WI38 (cell line): ENCODE data around the gene LRMDA.

Experiments used
- H3K4me3 ChIP-seq: 2 replicates; pipeline ENCODE4 v1.5.1; 2011; ENCODE audit warnings: low read depth, mild to moderate bottlenecking, control low read depth, low read length
- TF ChIP-seq, protein P1 (sequence below): IDR thresholded peaks from 2 replicates; pipeline ENCODE4 v1.5.1; 2012; ENCODE audit warnings: low read depth, mild to moderate bottlenecking, control low read depth, low read length

Gene LRMDA

DNA sequence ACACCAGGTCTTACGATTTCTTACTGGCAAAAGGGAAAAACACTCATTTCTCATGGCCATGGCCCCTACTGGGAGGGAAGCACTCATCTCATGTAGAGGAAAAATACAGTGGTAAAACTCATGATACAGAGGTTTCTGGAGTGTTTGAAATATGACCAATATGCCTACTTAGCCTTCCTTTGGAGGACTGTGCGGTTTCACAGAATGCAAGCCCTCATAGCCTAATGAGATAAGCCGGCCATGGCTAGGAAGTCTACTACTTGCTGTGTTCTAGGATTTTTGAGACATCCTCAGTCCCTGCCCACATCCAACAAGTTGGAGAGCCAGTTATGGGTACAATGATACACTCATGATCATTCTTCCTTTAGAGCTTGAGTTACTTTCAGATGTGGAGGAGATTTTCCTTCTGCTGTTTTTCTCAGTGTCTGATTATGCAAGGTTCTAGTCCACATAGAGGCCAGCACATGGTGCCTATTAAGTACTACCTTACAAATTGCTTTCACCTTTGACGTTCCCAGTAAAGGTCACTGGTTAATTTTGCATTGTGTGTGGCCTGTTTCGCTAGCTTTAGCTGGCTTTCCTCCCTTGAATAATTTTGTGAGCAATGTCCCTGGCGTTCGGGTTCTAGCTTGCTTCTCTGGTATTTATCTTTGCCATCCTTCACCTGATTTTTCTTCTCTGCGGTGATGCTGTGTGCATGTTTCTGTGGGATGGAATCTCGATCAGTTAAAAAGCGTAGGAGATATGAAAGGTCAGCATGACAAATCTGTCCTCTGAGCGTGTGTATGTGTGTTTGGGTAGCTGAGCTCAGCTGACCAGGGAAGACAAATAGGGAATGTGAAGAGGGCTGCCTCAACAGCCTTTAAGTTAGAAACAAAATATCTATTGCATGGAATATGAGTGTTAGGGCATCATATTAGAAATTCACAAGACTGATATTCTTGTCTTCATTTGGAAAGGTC is 295.4 kb downstream of the LRMDA start:
- TF ChIP-seq, protein P1, sequence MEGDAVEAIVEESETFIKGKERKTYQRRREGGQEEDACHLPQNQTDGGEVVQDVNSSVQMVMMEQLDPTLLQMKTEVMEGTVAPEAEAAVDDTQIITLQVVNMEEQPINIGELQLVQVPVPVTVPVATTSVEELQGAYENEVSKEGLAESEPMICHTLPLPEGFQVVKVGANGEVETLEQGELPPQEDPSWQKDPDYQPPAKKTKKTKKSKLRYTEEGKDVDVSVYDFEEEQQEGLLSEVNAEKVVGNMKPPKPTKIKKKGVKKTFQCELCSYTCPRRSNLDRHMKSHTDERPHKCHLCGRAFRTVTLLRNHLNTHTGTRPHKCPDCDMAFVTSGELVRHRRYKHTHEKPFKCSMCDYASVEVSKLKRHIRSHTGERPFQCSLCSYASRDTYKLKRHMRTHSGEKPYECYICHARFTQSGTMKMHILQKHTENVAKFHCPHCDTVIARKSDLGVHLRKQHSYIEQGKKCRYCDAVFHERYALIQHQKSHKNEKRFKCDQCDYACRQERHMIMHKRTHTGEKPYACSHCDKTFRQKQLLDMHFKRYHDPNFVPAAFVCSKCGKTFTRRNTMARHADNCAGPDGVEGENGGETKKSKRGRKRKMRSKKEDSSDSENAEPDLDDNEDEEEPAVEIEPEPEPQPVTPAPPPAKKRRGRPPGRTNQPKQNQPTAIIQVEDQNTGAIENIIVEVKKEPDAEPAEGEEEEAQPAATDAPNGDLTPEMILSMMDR: no peak
- no peak overlapping the region for H3K4me3 ChIP-seq

DNA sequence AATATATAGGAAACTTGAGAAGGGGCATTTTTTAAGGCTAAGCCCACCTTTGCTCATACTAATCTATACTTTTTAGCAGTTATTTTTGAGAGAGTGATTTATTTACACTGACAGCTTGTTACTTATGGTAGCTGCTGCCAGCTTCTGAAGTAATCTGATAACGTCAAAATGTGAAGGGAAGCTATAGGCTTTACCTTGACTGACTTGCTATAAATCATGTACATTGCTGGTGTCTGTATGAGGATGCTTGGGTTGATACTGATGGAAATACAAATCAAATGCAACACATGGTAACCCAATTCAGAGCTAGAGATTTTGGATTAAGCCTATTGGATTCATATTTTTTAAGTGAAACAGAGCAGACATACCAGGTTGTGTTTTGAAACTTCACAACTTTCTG is 299.4 kb downstream of the LRMDA start:
- no peak overlapping the region for H3K4me3 ChIP-seq
- TF ChIP-seq, protein P1: no peak

DNA sequence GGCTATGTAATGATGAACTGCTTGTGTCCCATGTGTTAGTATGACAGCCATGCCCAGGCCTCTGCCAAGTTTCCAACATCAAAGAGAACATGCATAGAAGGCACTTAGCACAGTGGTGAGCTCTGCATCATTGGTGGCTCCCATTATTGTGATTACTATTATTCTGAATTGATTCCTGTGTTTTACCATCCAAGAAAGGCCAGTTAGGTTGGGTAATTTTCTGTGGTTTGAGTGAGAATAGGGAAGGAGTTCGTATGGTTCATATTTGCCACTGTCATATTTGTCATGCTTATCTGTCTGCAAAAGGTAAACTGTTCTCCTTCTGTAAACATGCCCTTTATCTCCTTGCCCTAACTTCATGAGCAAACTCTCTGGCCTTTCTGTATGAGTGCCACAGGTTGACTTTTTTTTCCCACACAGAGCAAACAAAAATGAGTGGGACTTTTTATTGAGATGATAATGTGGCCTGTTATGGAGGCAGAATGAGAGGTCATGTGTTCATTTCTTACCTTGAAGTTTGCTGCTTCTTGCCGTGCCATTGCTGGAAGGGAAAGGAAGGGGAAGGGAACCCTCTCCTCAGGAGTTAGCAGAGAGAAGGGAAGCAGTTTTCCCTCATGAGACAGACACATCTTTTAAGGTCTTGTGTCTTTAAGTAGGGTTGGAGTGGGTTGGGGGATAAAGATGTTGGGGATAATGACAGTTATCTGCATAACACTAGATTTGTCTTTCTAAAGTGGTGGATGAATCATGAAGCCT is 301.9 kb downstream of the LRMDA start:
- TF ChIP-seq, protein P1: no peak
- no peak overlapping the region for H3K4me3 ChIP-seq

DNA sequence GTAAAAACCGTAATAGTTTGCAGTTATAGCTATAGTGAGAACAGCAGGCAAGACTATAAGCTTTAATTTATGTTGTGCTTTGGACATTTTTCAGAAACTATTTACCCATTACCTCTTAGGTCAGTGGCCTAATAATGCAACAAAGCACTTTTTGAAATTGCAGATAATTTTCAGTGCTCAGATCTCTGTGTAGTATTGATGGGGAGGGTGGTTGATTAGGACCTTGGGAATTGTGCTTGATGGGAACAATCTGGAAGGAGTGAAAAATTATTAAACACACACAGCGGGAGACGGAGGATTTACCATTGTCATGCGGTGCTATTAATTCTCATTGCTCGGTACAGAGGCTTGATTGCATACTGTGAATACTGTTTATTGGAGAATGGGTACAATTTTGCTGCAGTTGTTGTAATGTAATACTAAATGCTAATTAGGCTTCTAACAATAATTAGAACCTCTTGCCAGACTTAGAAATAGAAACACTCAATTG is 304.8 kb downstream of the LRMDA start:
- TF ChIP-seq, protein P1: no peak
- no peak overlapping the region for H3K4me3 ChIP-seq

DNA sequence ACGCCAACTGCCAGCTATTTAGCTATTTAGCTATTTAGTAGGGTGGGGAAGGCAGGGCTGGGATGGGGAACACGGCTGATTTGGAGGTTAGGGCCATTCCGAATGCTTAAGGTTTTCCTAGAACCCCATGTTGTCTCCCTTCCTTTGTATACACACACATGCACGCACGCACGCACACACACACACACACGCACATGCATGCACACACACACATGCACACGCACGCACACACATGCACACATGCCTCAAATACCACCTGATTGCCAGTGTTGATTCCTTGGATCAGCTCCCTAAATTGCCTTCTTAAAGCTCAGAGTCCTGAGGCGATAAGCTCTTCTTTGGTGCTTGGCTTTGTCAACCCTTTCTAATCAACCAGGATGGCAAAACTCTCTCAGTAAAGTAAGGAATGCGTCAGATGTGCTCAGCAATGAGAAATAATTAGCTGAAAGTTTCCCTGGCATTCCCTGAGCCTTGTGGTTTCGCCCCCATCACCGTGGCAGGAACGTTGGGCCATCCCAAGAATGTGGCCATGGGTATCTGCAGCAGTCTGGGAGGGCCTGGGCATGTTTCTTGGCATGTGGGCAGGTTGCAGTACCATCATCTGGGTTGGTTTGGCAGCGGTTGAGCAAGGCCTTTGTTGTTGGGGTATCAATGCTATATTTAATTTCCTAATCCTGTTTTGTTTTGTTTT is 305.6 kb downstream of the LRMDA start:
- TF ChIP-seq, protein P1: no peak
- H3K4me3 ChIP-seq: no peak overlapping the region

DNA sequence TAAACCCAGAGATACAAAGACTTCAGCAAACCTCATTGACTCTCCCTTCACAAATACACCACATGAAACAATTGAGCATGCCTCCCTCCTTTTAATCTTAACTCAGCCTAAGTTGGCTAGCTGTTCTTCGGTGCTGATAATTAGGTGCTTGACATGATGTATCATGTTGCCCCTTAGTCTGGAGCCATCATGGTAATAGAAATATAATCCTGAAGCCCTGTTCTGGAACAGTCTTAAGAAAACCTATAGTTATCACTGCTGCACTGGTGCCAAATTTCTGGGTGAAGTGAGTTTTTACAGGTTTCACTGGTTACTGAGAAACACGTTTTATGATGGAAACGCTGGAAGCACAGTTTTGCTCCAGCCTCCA is 306.1 kb downstream of the LRMDA start:
- TF ChIP-seq, protein P1: no peak
- H3K4me3 ChIP-seq: no peak overlapping the region
